Astrocyte of the cerebellum (primary cell): ENCODE measurements around the gene TMEM95.
A peak's percentile ranks its signal among the peaks of the same experiment; 100 is the strongest.

Experiments used
- DNase-seq: peaks from one replicate; pipeline ENCODE4 v3.0.0-alpha.2; 2011; ENCODE audit warnings: low read depth
- H3K4me3 ChIP-seq: 2 replicates; pipeline ENCODE4 v1.5.1; 2011; ENCODE audit warnings: mild to moderate bottlenecking, low read depth, low read length, moderate library complexity
- in situ Hi-C: cut with HindIII; loops from 2 replicates; pipeline ENCODE4 v1.10.0; 2017; ENCODE audit warnings: low sequenced_read_pairs
- TF ChIP-seq, protein P1 (sequence below): IDR thresholded peaks from 2 replicates; pipeline ENCODE4 v1.5.1; 2012; ENCODE audit warnings: low read length, low read depth, moderate library complexity, mild to moderate bottlenecking; ENCODE audit errors: missing control alignments

The TMEM95 gene

DNA sequence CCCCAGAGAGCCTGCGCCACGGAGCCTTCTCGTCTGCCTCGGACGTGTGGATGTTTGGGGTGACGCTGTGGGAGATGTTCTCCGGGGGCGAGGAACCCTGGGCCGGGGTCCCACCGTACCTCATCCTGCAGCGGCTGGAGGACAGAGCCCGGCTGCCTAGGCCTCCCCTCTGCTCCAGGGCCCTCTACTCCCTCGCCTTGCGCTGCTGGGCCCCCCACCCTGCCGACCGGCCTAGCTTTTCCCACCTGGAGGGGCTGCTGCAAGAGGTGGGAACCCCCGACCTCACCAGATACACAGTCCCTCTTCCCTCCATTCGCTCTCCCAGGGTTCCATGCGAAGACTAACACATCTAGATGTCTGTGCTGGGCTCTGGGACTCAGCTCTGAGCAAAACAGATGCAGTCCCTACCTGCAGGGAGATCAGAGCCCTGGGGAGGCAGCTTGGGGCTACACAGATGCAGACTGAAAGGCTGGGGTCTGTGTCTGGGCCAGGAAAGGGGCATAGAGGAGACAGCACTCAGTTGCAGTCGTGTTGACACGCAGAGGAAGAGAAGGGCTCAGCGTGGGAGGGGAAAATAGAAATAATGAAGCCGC lies 29.6 kb downstream of the TMEM95 start:
- TF ChIP-seq, protein P1, sequence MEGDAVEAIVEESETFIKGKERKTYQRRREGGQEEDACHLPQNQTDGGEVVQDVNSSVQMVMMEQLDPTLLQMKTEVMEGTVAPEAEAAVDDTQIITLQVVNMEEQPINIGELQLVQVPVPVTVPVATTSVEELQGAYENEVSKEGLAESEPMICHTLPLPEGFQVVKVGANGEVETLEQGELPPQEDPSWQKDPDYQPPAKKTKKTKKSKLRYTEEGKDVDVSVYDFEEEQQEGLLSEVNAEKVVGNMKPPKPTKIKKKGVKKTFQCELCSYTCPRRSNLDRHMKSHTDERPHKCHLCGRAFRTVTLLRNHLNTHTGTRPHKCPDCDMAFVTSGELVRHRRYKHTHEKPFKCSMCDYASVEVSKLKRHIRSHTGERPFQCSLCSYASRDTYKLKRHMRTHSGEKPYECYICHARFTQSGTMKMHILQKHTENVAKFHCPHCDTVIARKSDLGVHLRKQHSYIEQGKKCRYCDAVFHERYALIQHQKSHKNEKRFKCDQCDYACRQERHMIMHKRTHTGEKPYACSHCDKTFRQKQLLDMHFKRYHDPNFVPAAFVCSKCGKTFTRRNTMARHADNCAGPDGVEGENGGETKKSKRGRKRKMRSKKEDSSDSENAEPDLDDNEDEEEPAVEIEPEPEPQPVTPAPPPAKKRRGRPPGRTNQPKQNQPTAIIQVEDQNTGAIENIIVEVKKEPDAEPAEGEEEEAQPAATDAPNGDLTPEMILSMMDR = no peak
- no peak for DNase-seq
- H3K4me3 ChIP-seq = peak overlapping the region; percentile 42
- in situ Hi-C loops = loop anchor here (5.0 kb wide), 1 partner anchor 93 kb away; the partner anchor contains the start of gene ZBTB4

DNA sequence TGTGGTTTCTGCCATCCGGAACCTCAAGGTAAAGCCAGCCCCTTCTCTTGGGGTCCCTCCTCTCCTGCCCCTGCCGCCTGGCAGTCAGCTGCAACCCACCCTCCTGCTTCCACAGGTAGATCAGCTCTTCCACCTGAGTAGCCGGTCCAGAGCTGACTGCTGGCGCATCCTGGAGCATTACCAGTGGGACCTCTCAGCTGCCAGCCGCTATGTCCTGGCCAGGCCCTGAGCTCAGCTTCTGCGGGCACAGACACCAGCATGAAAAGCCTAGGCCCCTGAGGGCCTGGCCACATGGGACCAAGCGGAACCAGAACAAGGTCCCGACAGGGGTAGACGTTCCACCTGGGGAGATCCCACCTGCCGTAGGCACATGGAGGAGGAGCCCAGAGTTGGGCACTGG lies 33.9 kb downstream of the TMEM95 start:
- in situ Hi-C loops = loop anchor here (5.0 kb wide), 1 partner anchor 88 kb away; the partner anchor contains the start of gene ZBTB4
- no peak for DNase-seq
- TF ChIP-seq, protein P1 = no peak
- H3K4me3 ChIP-seq = no peak overlapping the region

DNA sequence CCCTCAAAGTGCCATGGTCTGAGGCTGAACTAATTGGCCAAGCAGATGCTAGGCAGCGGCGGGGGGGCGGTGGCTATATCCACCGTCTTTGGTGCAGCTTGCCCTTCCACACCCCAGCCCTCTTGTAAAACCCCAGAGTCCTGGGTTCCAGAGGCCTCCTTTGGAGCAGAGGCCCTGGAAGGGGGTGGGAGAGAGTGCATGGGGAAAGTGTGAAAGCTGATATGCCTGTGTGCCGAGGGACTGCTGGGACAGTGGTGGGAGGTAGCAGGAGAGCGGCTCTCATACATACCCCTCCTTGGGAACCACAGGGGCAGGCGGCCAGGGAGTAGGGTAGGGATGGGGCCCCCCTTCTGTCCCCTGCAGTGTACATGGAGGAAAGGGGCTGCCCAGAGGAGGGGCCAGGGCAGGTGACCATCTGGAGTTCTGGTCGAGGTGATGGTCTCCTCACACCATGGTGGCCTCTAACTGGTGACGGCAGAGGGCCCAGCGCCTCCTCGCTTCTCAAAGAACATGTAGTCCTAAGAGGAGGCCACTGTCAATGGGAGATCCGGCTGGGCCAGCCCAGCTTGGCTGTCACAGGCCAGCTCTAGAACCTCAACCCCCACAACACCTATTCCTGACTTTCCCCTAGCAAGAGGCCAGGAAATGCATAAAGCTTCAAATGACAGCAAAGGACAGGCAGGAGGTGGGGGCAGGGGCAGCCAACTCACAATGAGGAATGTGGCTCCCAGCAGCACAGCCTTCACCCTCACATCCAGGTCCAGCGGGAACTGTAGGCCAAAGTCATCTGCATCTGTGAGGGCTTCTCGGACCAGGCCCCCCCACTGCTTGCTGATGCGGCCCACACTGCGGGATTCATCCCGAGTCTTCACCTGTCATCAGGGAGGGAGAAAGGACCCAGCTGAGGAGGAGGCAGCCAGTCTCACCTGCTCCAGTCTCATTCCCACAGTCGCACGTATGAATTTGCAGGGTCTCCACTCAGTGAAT lies 35.3 kb downstream of the TMEM95 start:
- H3K4me3 ChIP-seq = no peak overlapping the region
- TF ChIP-seq, protein P1 = no peak
- DNase-seq = no peak
- in situ Hi-C loops = loop anchor here (5.0 kb wide), 1 partner anchor 87 kb away; the partner anchor contains the start of gene ZBTB4

DNA sequence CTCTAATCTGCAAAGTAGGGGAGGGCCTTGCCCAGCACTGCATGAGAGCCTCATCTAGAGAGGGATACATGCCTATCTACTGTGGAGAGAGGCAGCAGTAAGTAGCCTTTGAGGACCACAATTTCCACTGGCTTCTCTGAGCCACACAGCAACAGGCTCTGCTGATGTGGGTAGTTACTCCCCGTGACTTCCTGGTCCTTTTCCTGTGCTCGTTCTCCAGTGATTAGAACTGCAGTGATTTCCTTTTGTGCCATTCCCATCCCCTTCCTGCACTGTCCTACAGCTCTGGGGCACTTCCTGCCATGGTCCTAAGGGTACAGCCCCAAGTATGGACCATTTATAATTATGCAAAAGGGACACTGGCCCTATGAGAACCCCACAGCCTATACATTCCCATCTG lies 36.4 kb downstream of the TMEM95 start:
- H3K4me3 ChIP-seq = no peak overlapping the region
- TF ChIP-seq, protein P1 = no peak
- in situ Hi-C loops = no loop called here
- no peak for DNase-seq

DNA sequence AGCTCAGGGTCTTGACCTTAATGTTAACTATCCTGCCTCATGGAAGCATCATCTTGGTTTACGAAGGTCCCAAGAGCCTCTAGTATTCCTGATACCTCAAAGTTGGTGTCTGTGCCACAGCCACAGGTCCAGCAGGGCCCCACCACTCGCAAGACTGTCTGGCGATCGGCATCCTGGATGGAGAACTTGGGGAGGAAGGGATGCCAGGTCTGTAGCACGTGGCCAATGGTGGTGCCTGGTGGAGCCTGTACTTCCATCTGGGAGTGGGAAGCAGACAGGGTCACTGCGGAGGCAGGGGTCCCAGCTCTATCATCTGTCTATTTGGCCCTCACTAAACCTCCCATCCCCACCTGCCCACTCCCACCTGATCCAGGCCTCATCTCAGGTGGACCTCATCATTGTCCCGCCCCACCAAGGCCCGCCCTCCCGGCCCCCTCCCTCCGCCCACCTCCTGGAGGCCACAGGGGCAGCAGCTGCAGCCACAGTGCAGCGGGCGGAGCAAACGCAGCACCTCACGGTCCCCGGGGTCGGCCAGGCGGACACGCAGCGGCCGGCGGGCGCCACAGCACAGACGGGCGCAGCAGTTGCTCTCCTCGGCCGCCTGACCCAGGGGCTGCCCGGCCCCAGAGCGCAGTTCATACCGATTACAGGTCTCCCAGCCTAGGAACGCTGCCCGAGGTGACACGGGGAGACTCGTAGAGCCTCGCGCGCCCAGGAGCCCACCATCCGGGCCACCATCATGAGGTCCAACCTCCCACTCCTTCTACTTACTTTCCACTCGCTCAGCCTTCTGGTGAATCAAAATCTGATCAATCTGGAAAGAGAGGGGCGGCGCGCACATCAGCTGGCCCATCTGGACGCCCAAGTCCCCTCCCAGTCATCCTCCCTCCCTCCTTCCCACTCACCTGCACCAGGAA lies 38.0 kb downstream of the TMEM95 start:
- H3K4me3 ChIP-seq = peak overlapping the region; percentile 70
- in situ Hi-C loops = no loop called here
- TF ChIP-seq, protein P1 = no peak
- DNase-seq = no peak
